HepG2 (cell line): ENCODE results near the gene SFTPB. TPM values are rescaled to one million over a fixed set of nuclear protein-coding genes. Genes with fewer than 3 reads are reported as not detected.

Source experiments
- ATAC-seq: fragments of 200-7000 bp; cut with Tn5 transposase; 3 replicates; pipeline ENCODE4 v1.9.1; 2020; ENCODE audit warnings: mild to moderate bottlenecking, moderate library complexity
- BruUV-seq: library from RNA; stranded (reverse); fragments of 400-500 nt; replicated peaks from 2 replicates; lab custom pipeline; 2021; lab: Mats Ljungman, UMichigan
- CTCF ChIA-PET: fragments of 300-600 bp; formaldehyde crosslinking; extraction: SDS; loops from one replicate; lab custom pipeline; 2021; ENCODE audit warnings: low total read pairs, inconsistent platforms, low intra/inter-chr PET ratio; lab: Yijun Ruan, JAX
- POLR2A ChIA-PET: fragments of 350-600 bp; sonication (Branson Sonifier 250); formaldehyde crosslinking; loops from one replicate; lab custom pipeline; 2020; ENCODE audit warnings: antibody characterized with exemption, inconsistent platforms; lab: Yijun Ruan, JAX
- DNase-seq: peaks from one replicate; pipeline ENCODE4 v3.0.0-alpha.2; 2015; ENCODE audit warnings: low spot score
- FAIRE-seq: peaks from 3 replicates; lab custom pipeline; 2011; peaks lifted over from hg19 to GRCh38; lab: Jason Lieb, UNC
- H2AFZ ChIP-seq: one replicate; pipeline ENCODE4 v1.6.1; 2011; ENCODE audit warnings: low read length, inconsistent platforms
- H3K27ac ChIP-seq: fragments of 300-600 bp; 3 replicates; pipeline ENCODE4 v1.8.0; 2011; ENCODE audit warnings: mixed run types, mild to moderate bottlenecking, mixed read lengths, low read length, inconsistent platforms; ENCODE audit not compliant: insufficient read depth; ENCODE audit errors: extremely low read length
- H3K27me3 ChIP-seq, 2 experiments: fragments of 200-600 bp in 1 of 2; 2 replicates in 1 of 2; 3 replicates in 1 of 2; pipeline versions ENCODE4 v1.6.0 to v1.8.0; 2011; ENCODE audit warnings: low read length in 2 of 2, mild to moderate bottlenecking in 2 of 2, moderate library complexity in 2 of 2, inconsistent platforms in 1 of 2; ENCODE audit not compliant: insufficient read depth in 2 of 2, control insufficient read depth in 1 of 2
- H3K36me3 ChIP-seq, 2 experiments: fragments of 200-600 bp in 1 of 2; replicated peaks in 1 of 2; 2 replicates in 1 of 2; 3 replicates in 1 of 2; pipeline versions ENCODE4 v1.5.1 to v1.8.0; 2011; ENCODE audit warnings: low read length in 2 of 2, inconsistent platforms in 1 of 2; ENCODE audit not compliant: insufficient read depth in 2 of 2, control insufficient read depth in 1 of 2
- H3K4me1 ChIP-seq: 2 replicates; pipeline ENCODE4 v1.5.1; 2012; ENCODE audit warnings: low read length, inconsistent platforms; ENCODE audit not compliant: insufficient read depth
- H3K4me2 ChIP-seq: 2 replicates; pipeline ENCODE4 v1.6.0; 2011; ENCODE audit warnings: low read depth, low read length, inconsistent platforms
- H3K4me3 ChIP-seq, 3 experiments: fragments of 200-600 bp in 1 of 3; sonication (generic), shearing (Covaris generic) in 1 of 3; replicated peaks in 1 of 3; 2 replicates each; pipeline ENCODE4 v1.5.1; 2011 to 2016; ENCODE audit warnings: low read length in 3 of 3, inconsistent platforms in 2 of 3, low read depth in 2 of 3, mild to moderate bottlenecking in 2 of 3, control low read depth in 1 of 3, mixed read lengths in 1 of 3; ENCODE audit not compliant: insufficient read depth in 1 of 3
- H3K79me2 ChIP-seq: one replicate; pipeline ENCODE4 v1.6.1; 2011; ENCODE audit warnings: low read length, inconsistent platforms; ENCODE audit not compliant: insufficient read depth
- H3K9ac ChIP-seq: 2 replicates; pipeline ENCODE4 v1.6.0; 2011; ENCODE audit warnings: mild to moderate bottlenecking, low read depth, low read length, inconsistent platforms; ENCODE audit not compliant: insufficient read depth
- H3K9me3 ChIP-seq: 2 replicates; pipeline ENCODE4 v1.5.1; 2012; ENCODE audit warnings: mild to moderate bottlenecking, low read length
- H4K20me1 ChIP-seq: 2 replicates; pipeline ENCODE4 v1.6.0; 2011; ENCODE audit warnings: inconsistent platforms, mild to moderate bottlenecking, low read length, moderate library complexity; ENCODE audit not compliant: insufficient read depth
- ATF6 ChIP-seq: sonication (generic); formaldehyde crosslinking; conservative IDR thresholded peaks from 2 replicates; pipeline ENCODE4 v1.4.0; 2020; ENCODE audit warnings: missing genetic modification reagents
- CCDC6 ChIP-seq: sonication (generic); formaldehyde crosslinking; IDR thresholded peaks from 2 replicates; pipeline ENCODE4 v1.8.1; 2022; ENCODE audit warnings: mild to moderate bottlenecking, missing genetic modification reagents, moderate library complexity
- NRL ChIP-seq: sonication (generic); formaldehyde crosslinking; IDR thresholded peaks from 2 replicates; pipeline ENCODE4 v1.5.0; 2020; ENCODE audit warnings: missing genetic modification reagents, mild to moderate bottlenecking, moderate library complexity, borderline replicate concordance
- PRDM10 ChIP-seq: sonication (generic); formaldehyde crosslinking; IDR thresholded peaks from 2 replicates; pipeline ENCODE4 v1.4.0; 2020; ENCODE audit warnings: low read depth, missing genetic modification reagents
- ZFP91 ChIP-seq: sonication (generic); formaldehyde crosslinking; IDR thresholded peaks from 2 replicates; pipeline ENCODE4 v1.9.0; 2022; ENCODE audit warnings: missing genetic modification reagents, mild to moderate bottlenecking, borderline replicate concordance
- in situ Hi-C: cut with HindIII; loops from 2 replicates; pipeline ENCODE4 v1.10.0; 2017; ENCODE audit warnings: low pct_unique_long_range_greater_than_20kb; ENCODE audit not compliant: extremely low pct_ligation_motif_present
- intact Hi-C: fragments of 100-400 bp; cut with micrococcal nuclease; formaldehyde crosslinking; loops from one replicate; pipeline ENCODE4 v1.10.0; 2022; ENCODE audit not compliant: unreplicated experiment
- polyA plus RNA-seq, 8 experiments: library from polyadenylated mRNA; depleted of rRNA in 3 of 8; stranded (reverse) in 7 of 8; unstranded in 1 of 8; fragments of >200 nt; fragmentation: Illumina TruSeq in 4 of 8; extraction: Trizol in 4 of 8; gene quantifications; 2 replicates each; pipeline versions ENCODE4 v1.2.1 to v1.2.3, GENCODE V29; 2011 to 2016; ENCODE audit warnings: low read depth in 4 of 8, missing spikeins in 1 of 8, mixed read lengths in 1 of 8; ENCODE audit not compliant: insufficient read depth in 1 of 8
- total RNA-seq, 5 experiments: library from RNA; depleted of rRNA; stranded (reverse); fragments of >200 nt; fragmentation: Illumina TruSeq; extraction: Trizol; gene quantifications; 2 replicates each; pipeline ENCODE4 v1.2.3, GENCODE V29; 2016; ENCODE audit warnings: low read depth in 1 of 5

SFTPB gene
- total and polyA plus RNA-seq, 2 of the 13 experiments (the other 11 are each of a cell fraction or from before 2014, with no cell fraction given), result not detected

- Histone ChIP-seq H3K27me3 (peaks cover 4 to 29% of the 10 kb centered on the region in 2 experiments; a peak in 3 of 5 replicates), H3K27ac (no peak overlapping the region), H2AFZ (no peak overlapping the region), H3K79me2 (no peaks in the 10 kb centered on the region), H3K36me3 (no peaks in the 10 kb centered on the region), H3K4me1 (no peaks in the 10 kb centered on the region), H3K4me3 (no peak overlapping the region), H3K9ac (no peak overlapping the region), H3K9me3 (no peaks in the 10 kb centered on the region), H3K4me2 (no peak overlapping the region), H4K20me1 (no peaks in the 10 kb centered on the region)
- CTCF ChIA-PET, result no interaction called here
- POLR2A ChIA-PET, result no interaction called here
- no TSS peak for BruUV-seq
- in situ Hi-C loops (no loop called here), intact Hi-C loops (no loop called here)
- FAIRE-seq, result no peak
- ATAC-seq, result no peak
- DNase-seq, result no peak
- TF ChIP-seq ZFP91 (CRISPR knock-in tag) (no peak), PRDM10 (CRISPR knock-in tag) (no peak), ATF6 (CRISPR knock-in tag) (no peak), NRL (CRISPR knock-in tag) (no peak), CCDC6 (no peak)
Measured at GRCh38 chr2:85702172-85702571, 34.2 kb upstream of the SFTPB start.
